GM21619 (cell line): ENCODE data around the gene CCT4.
"Not testable (repeated sequence)": the region's sequence is repeated elsewhere in the genome, so short reads cannot be mapped to it uniquely, and the experiment has no call there.

ENCODE experiments used
- ATAC-seq: cut with Tn5 transposase; IDR thresholded peaks from one replicate; pipeline ENCODE4 v1.9.1; 2021; ENCODE audit not compliant: unreplicated experiment

The CCT4 gene, protein sequence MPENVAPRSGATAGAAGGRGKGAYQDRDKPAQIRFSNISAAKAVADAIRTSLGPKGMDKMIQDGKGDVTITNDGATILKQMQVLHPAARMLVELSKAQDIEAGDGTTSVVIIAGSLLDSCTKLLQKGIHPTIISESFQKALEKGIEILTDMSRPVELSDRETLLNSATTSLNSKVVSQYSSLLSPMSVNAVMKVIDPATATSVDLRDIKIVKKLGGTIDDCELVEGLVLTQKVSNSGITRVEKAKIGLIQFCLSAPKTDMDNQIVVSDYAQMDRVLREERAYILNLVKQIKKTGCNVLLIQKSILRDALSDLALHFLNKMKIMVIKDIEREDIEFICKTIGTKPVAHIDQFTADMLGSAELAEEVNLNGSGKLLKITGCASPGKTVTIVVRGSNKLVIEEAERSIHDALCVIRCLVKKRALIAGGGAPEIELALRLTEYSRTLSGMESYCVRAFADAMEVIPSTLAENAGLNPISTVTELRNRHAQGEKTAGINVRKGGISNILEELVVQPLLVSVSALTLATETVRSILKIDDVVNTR

DNA sequence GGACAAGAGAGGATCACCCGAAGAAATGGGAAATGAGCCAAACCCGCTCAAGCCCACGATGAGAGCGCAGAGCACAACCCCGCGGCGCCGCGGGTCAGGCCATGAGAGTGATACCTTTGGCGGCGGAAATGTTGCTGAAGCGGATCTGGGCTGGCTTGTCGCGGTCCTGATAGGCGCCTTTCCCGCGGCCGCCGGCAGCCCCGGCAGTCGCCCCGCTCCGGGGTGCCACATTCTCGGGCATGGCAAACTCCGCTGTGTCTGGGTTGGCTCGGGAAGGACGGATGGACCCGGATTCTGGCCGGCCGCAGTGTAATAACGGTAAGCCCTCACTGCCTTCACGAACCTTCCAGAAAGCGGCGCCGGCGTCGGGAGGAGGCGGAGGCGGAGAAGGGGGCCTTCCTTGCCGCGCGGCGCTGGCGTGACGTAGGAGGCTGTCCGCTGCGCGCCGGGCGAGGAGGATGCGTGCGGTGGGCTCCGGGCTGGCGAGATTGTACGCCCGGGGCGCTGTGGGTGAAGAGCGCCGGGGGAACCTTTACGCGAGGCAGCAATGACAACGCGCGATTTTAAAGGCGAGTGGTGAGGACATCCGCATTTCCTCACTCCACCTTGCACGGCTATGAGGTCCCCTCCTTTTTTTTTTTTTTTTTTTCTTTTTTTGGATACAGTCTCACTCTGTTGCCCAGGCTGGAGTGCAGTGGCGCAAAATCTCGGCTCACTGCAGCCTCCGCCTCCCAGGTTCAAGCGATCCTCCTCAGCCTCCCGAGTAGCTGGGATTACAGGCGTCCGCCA lies at the start of gene CCT4:
Gene CCT4, minus strand, starts transcription at position 390 of the 789 bp plus-strand sequence. Its CDS starts 149 bp downstream, at position 241.
- peak; percentile 73 for ATAC-seq

DNA sequence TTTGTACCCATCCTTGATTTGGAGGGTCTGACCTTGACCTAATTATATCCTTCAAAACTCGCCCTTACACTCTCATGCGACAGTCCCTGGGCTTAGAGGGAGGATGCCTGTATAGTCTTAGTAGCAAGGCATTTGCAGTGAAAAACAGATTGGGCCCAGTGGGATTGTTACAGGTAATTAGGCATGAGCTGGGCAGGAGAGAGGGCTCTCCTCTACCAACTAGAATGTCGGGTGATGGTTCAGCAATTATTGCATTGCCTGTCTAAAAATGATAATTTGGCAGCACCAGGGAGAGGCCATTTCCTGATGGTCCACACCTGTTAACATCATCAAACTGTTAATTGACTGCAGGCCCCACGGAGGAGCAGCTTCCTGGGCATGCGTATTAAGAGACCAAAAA lies 49.4 kb upstream of the CCT4 start:
- ATAC-seq, result no peak

DNA sequence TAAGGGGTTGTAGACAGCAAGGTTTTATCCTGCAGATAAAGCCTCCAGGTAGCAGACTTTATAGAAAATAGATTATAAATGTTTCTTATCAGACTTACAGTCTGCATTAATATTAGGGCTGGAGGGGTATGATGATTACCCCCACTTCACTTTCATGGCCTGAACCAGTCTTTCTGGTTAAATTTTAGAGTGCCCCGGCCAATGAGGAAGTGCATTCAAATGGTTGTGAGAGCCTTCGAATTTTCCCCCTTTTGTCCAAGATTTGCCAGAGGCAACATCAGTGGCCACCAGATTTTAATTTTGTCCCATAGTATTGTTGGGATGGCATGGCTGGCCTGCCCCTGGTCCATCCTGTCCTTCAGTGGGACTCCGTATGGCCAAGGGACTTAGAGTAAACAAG lies 48.6 kb upstream of the CCT4 start:
- no peak for ATAC-seq

GRCh38 chr2:61928826-61929461 lies 40.5 kb upstream of the CCT4 start:
- no peak for ATAC-seq

DNA sequence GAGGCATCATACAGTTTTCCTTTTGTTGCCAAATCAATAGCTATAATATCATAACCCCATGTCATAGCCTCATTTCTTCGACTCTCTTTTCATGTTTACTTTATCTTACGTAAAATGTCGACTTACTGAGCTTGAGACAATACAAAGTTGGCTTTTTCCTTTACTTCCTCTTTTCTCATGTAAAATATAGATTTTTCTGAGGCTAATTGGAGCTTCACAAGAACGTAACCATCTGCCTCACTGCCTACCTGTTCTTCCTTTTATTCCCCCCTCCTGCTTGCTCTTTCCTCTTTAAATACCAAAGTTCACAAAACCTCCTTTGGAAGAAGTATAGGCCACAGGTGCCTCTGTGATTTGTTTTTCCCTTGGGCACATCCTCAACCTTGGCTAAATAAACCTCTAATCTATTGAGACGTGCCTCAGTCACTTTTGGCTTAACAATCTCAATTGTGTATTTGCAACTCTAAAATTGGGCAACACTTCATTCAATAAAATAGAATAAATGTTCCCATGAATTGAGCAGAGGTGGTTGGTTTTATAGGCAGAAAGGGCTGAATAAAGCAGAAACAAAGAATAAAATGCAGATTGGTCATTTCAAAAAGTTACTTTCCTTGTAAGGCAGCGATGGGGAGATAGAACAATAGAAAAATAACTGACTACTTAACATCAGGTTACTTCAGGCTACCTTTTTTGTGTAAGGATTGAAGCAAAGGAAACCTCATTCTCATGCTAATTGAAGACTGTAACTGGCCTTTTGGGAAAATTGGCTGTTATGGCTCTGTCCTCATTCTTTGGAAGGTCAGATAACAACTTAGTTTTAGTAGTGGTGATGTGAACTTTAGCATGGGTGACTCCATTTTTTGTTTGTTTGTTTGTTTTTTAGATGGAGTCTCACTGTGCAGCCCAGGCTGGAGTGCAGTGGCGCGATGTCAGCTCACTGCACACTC lies 38.3 kb upstream of the CCT4 start:
- ATAC-seq, result no peak

DNA sequence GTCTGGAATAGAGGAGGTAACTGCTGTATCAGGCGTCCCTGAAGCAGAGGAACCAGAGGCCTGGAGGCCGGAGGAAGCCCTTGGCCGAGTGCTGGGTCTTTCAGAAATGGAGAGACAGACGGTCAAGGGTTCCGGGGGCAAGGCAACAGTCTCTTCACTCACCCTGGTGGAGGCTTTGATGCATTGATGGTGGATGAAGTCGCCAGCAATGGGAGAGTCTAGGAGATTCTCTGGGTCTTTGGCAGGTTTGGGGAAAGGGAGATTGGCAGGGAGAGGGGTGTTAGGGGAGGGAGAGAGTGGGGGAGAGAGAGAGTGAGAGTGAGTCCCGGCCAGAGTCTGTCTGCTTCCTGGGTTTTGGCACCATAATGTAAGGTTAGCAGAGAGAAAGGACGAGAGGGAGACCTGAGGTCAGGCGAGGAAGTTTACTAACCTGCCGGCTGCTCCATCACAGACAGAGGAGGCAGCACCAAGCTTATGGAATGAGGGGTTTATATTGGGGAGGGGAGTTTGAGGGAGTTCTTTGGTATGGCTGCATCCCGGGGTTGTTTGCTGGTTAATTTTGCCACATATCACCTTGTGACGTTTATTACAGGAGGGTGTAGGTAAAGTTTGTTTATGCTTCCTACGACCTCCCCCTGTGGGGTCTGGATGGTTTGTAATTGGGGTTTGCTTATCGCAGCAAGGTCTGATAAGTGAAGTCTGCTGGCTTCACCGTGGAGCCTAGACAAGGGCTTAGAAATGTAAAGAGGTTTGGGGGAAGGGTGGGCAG lies 36.6 kb upstream of the CCT4 start:
- no peak for ATAC-seq

DNA sequence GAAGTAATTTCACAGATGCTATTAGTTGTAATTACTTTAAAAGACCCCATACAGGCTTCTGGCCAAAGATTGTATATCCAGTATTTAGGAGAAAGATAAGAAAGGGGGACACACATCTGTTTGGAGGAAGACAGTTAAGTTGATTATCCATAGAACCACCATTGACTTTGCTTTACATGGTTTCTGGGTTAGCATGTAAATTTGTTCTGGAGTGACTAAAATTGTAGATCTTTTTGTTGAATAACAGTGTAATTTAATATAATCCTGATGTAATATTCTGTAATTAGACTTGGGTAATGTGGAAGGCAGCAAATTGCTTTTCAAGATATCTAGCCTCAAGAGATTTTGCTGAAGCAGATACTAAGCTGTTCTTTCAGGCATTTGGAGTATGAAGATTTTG lies 34.3 kb upstream of the CCT4 start:
- no peak for ATAC-seq

GRCh38 chr2:61920548-61920947 lies 32.1 kb upstream of the CCT4 start:
- no peak for ATAC-seq

DNA sequence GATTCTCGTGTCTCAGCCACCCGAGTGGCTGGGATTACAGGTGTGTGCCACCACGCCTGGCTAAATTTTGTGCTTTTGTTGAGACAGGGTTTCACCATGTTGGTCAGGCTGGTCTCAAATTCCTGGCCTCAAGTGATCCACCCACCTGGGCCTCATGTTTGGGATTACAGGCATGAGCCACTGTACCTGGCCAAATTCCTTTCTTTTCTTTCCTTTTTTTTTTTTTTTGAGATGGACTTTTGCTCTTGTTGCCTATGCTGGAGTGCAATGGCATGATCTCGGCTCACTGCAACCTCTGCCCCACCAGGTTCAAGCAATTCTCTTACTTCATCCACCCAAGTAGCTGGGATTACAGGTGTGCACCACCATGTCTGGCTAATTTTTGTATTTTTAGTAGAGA lies 26.3 kb upstream of the CCT4 start:
- ATAC-seq, result not testable (repeated sequence)

GRCh38 chr2:61911510-61911909 lies 23.1 kb upstream of the CCT4 start:
- ATAC-seq, result no peak

DNA sequence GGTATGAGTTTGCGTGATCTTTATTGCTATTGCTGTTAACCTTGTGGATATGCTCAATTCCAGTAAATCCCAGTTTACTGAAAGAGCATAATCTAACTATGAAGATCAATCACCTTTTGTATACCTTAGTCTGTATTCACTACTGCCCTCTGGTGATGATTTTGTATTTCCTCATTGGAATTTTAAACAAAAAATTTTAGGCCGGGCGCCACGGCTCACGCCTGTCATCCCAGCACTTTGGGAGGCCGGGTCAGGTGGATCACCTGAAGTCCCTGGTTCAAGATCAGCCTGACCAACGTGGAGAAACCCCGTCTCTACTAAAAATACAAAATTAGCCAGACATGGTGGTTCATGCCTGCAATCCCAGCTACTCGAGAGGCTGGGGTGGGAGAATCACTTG lies 22.1 kb upstream of the CCT4 start:
- no peak for ATAC-seq

DNA sequence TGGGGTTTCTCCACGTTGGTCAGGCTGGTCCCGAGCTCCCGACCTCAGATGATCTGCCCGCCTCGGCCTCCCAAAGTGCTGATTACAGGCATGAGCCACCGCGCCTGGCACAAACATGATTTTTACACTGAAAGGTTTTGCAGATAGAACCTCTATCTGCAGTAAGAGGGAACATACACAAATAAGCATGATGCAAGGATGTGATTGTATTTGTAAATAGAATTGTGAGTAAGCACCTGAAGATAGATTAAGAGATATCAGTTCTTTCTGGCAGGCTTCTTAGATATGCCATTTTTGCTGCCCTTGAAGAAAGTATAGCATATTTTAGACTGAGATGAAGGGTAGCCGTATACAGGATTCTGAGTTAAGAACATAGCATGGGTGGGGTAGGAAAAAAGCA lies 20.7 kb upstream of the CCT4 start:
- no peak for ATAC-seq

DNA sequence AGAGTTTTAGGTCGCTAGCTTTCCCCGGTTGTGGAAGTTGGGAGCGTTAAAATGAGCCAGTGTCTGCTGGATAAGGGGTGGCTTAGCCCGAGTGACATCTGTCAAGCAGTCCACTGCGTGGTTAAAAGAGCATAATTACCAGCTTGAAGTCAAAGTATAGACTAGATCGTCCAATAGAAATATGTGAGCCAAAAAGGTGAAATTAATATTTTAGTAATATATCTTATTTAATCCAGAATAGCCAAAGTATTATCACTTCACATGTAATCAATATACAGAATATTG lies 17.7 kb upstream of the CCT4 start:
- peak; percentile 7 for ATAC-seq

- peak; percentile 99 for ATAC-seq
Measured at GRCh38 chr2:61905372-61906185, 17.1 kb upstream of the CCT4 start, which contains the start of gene COMMD1. TSS of gene COMMD1 (plus strand) at chr2:61905674. CDS start at chr2:61905679, 5 bp downstream.

- ATAC-seq, result no peak
Measured at GRCh38 chr2:61900281-61900680, 11.8 kb upstream of the CCT4 start.

DNA sequence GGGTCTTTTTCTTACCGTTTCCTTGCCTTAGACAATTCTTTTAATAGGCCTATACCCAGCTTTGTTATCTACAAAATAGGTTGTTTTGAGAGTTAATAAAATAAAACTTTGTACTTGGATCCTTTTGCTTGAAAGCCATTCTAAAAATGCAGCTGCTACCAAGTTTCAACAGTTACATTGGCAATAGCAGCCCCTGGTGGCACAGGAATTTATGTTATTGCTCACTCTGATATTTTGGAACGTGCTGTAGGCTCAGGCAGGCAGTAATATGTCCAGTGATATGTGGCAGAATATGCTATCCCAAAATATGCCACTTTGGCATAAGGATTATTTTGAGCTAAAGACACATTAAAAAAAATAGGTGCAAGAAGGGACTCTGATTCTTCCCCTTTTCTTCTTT lies 10.4 kb upstream of the CCT4 start:
- no peak for ATAC-seq

- no peak for ATAC-seq
Measured at GRCh38 chr2:61887717-61888266, 664 bp downstream of the CCT4 start.

DNA sequence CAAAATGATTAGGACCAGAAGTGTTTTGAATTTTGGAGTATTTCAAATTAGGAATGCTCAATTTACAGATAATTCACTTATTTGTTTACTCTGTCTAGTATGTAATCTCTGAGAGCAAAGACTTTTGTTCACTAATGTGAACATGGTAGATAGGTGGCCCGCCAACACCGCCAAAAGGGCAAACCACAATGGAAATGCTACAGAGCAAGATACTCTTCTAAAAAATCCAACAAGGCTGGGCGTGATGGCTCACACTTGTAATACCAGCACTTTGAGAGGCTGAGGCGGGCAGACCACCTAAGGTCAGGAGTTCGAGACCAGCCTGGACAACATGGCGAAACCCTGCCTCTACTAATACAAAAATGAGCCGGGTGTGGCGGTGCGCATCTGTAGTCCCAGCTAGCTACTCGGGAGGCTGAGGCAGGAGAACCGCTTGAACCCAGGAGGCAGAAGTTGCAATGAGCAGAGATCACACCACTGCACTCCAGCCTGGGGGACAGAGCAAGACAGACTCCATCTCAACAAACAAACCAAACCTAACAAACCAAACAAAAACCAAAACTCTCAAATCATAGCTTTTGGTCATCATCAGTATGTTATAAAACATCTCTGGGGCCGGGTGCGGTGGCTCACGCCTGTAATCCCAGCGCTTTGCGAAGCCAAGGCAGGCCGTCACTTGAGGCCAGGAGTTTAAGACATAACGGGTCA lies 2.4 kb downstream of the CCT4 start:
- ATAC-seq, result no peak
